HG03196 (cell line): ENCODE data around the gene GALNT9.
"Not testable (repeated sequence)": the region's sequence is repeated elsewhere in the genome, so short reads cannot be mapped to it uniquely, and the experiment has no call there.

Experiments used
- ATAC-seq: cut with Tn5 transposase; IDR thresholded peaks from one replicate; pipeline ENCODE4 v1.9.1; 2021; ENCODE audit not compliant: unreplicated experiment

GALNT9 gene

GRCh38 chr12:132253698-132254480 is 75.5 kb downstream of the GALNT9 start:
- no peak for ATAC-seq

GRCh38 chr12:132252981-132253380 is 76.4 kb downstream of the GALNT9 start:
- ATAC-seq: not testable (repeated sequence)

- ATAC-seq: no peak
Measured at GRCh38 chr12:132251741-132252490, 77.5 kb downstream of the GALNT9 start.

GRCh38 chr12:132251310-132251709 is 78.1 kb downstream of the GALNT9 start:
- no peak for ATAC-seq

- no peak for ATAC-seq
Measured at GRCh38 chr12:132250707-132251106, 78.7 kb downstream of the GALNT9 start.

GRCh38 chr12:132249689-132250478 is 79.5 kb downstream of the GALNT9 start:
- no peak for ATAC-seq

GRCh38 chr12:132248453-132249167 is 80.8 kb downstream of the GALNT9 start:
- ATAC-seq: no peak

- no peak for ATAC-seq
Measured at GRCh38 chr12:132247718-132248452, 81.5 kb downstream of the GALNT9 start.

- ATAC-seq: no peak
Measured at GRCh38 chr12:132246997-132247717, 82.2 kb downstream of the GALNT9 start.

- no peak for ATAC-seq
Measured at GRCh38 chr12:132245521-132246101, 83.8 kb downstream of the GALNT9 start.

- ATAC-seq: no peak
Measured at GRCh38 chr12:132244724-132245295, 84.6 kb downstream of the GALNT9 start.

GRCh38 chr12:132243596-132244310 is 85.6 kb downstream of the GALNT9 start:
- ATAC-seq: no peak

- not testable (repeated sequence) for ATAC-seq
Measured at GRCh38 chr12:132243171-132243570, 86.2 kb downstream of the GALNT9 start.

- ATAC-seq: not testable (repeated sequence)
Measured at GRCh38 chr12:132240669-132241007, 88.8 kb downstream of the GALNT9 start.

GRCh38 chr12:132239796-132240668 is 89.4 kb downstream of the GALNT9 start:
- ATAC-seq: no peak

GRCh38 chr12:132239392-132239791 is 90.0 kb downstream of the GALNT9 start:
- ATAC-seq: no peak

- ATAC-seq: no peak
Measured at GRCh38 chr12:132238884-132239283, 90.5 kb downstream of the GALNT9 start.
